Head of caudate nucleus (tissue), 42 donors: ENCODE data around the gene RIPOR2.

Source experiments
- DNase-seq, 42 donors: peaks; one replicate each; pipeline versions ENCODE4 v3.0.0 to v3.0.0-alpha.2; 2020 to 2021; ENCODE audit warnings: mixed read lengths in 7 of 42
- intact Hi-C: fragments of 100-400 bp; cut with DNase I; formaldehyde crosslinking; loops from one replicate; pipeline ENCODE4 v1.15.0; 2022

Gene RIPOR2, protein sequence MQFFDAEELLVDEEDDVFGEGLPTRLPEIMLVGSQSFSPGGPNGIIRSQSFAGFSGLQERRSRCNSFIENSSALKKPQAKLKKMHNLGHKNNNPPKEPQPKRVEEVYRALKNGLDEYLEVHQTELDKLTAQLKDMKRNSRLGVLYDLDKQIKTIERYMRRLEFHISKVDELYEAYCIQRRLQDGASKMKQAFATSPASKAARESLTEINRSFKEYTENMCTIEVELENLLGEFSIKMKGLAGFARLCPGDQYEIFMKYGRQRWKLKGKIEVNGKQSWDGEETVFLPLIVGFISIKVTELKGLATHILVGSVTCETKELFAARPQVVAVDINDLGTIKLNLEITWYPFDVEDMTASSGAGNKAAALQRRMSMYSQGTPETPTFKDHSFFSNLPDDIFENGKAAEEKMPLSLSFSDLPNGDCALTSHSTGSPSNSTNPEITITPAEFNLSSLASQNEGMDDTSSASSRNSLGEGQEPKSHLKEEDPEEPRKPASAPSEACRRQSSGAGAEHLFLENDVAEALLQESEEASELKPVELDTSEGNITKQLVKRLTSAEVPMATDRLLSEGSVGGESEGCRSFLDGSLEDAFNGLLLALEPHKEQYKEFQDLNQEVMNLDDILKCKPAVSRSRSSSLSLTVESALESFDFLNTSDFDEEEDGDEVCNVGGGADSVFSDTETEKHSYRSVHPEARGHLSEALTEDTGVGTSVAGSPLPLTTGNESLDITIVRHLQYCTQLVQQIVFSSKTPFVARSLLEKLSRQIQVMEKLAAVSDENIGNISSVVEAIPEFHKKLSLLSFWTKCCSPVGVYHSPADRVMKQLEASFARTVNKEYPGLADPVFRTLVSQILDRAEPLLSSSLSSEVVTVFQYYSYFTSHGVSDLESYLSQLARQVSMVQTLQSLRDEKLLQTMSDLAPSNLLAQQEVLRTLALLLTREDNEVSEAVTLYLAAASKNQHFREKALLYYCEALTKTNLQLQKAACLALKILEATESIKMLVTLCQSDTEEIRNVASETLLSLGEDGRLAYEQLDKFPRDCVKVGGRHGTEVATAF

DNA sequence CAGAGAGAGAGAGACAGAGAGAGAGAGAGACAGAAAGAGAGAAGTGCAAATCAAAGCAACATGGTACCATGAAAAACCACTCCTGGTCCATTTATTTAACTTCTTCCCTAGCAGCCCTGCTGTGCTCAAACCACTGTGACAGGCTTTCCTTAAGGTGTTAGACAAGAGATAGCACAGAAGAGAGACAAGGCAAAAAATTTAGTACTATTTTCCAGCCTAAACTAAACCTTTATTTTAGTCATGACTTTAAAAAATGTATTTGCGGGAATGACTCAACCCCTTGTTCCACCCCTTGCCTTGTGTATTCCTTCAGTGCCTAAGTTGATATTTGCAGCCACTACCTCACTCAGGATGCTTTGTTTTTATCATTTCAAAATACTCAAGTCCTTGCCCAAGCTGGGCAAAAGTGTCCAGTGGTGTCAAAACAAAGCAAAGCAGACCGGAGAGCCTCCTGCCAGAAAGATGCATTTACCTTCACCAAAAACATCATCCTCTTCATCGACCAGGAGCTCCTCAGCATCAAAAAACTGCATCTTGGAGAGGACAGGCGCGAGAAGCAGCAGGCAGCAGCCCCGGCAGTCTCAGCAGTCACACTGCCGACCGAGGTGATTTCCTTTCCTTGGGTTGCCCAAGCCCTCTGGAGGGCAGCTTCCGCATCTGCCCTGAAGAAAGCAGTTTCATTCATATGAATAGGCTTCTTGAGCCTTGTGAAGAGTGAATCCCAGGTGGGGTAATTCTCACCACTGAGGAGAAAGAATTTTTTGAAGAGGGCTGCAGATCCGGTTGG is at the start of gene RIPOR2:
Gene RIPOR2, minus strand, starts transcription at position 595 of the 787 bp plus-strand sequence. Its CDS starts 62 bp downstream, at position 533.
- peak in 19 of 42 donors; percentile 7 to 51 (median 23) for DNase-seq
- intact Hi-C loops, result no loop called here

DNA sequence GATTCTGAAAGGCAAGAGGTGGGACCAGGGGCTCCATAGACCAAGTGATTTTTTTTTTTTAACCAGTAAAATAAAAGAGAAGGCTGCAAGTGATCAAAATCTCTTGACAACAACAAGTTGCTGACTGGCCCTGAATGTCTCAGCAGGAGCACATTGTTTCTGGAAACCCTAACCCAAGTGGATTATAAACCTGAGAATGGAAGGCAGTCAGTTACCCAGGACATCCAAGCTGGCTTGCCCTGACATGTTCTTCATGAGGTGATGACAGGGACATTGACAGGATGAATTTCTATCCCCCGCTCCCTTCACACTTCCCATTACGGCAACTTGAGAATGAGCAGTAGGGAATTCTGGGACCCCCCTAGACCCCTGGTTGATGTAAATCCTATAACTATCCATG is 49.6 kb upstream of the RIPOR2 start:
- intact Hi-C loops, result no loop called here
- peak in 1 of 42 donors; percentile 12 for DNase-seq

DNA sequence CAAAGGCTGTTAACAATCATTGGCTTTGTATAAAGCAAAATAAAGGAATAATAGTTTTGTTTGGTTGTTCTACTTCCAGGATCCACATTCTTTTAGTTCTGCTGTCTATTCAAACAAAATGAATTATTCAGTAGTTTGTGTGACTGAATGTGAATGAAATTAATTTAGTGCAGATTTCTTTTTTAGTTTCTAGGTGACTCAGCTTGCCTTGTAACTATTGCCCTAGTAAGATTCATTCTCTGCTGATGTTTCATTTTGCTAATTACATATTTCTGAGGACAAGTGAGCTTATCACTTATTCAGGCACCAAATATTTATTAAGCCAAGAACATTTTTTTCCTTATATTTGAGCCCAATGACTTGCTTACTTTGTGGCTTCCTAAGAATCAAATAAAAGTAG is 46.5 kb upstream of the RIPOR2 start:
- DNase-seq, result no peak
- intact Hi-C loops, result no loop called here

DNA sequence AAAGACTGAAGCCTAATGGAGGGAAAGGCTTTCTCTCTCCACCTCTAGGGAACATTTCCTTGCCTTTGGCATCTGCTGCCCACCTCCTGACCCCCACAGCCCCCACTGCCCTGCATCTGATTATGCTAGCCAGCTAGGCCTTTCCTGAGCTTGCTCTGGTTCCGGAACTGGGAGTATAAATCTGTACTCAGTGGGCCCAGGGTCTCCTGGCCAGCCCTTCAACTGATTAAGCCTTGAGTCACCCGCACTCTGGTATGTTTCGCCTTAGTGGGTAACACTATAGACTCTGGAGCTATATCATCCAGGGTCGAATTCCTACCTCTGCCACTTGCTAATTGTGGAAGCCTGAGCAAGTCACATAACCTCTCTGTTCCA is 45.6 kb upstream of the RIPOR2 start:
- DNase-seq, result peak in 1 of 42 donors; percentile 32
- intact Hi-C loops, result no loop called here

DNA sequence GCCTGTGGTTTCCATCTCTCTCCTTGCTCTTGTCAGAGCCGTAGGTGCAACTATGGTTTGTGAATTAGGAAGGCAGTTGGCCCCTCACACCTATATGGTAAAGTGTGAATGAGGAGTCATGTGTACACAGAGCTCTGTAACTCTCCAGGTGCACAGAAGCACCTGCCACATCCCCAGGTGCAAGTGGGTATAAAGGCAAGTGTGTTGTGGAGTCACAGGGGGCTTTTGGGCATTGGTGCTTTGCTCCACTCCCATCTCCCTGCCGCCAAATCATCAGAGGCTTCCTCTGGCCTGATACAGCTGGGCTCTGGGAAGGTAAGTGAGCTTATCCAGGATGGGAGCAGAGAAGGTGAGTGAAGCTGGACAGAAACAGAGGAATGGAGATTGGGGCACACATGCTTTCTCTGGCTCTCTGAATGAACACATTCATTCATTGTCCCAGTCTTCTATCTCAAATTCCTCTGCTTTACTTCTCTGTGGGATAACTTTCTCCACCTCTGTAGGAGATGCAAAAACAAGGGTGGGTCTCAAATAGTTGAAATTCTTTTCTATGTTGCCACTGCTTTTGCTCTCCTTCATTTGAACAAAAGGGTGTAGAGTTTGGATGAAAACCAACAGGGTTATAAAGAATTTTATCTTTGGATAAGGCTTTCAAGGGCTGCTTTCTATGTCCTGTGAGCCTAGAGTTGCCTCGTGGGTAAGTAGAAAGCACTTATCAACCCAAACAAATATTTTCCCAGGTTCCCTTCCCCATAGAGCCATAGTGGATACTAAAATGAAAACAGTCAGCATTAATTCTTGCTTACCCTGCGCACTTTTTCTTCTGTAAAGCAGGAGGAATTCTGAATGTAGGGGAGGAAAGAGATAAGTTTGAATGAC is 45.0 kb upstream of the RIPOR2 start:
- peak in 1 of 42 donors; percentile 16 for DNase-seq
- intact Hi-C loops, result no loop called here

DNA sequence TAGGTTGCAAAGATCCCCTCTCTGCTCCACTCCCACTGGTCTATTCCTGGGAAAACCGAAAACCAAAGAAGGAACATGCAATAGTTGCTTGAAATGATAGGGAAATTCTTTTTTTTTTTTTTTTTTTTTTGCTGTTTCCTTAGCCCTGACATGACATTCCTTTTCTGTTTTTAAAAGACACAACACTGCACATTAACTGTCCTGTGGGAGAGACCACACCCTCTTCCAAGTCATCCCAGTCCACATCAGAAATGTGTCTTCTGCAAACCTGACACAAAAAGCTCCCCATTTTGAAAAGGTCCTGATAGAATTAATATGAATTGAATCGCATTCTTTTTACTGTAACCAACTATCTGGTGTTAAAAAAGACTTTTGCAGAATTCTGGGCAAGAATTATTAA is 43.4 kb upstream of the RIPOR2 start:
- intact Hi-C loops, result no loop called here
- DNase-seq, result no peak

DNA sequence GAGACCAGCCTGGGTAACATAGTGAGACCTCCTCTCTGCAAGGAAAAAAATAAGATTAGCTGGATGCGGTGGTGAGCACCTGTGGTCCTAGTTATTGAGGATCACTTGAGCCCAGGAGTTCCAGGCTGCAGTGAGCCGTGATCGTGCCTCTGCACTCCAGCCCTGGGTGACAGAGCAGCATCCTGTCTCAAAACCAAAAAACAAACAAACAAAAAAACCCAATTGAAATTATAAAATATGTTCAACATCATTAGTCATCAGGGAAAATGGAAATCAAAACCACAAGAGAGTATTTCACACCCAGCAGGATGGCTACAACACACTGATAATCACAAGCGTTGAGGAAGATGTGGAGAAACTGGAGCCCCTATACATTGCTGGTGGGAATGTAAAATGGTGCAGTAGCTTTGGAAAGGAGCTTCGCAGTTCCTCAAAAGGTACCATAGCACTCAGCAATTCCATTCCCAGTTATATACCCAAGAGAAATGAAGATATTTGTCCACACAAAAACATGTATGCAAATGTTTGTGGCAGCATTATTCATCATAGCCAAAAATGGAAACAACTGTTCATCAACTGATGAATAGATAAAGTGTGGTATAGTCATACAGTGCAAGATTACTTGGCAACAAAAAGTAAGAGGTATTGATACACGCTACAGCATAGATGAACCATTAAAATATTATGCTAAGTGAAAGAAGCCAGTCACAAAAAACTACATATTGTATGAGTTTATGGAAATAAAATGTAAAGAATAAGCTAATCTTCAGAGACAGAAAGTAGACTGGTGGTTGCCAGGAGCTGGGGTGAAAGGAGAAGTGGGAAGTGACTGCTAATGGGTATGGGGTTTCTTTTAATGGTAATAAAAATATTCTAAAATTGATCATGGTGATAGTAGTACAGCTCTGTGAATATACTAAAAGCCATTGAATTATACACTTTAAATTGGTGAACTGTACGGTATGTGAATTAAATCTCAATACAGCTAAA is 38.7 kb upstream of the RIPOR2 start:
- peak in 1 of 42 donors; percentile 3 for DNase-seq
- intact Hi-C loops, result no loop called here

DNA sequence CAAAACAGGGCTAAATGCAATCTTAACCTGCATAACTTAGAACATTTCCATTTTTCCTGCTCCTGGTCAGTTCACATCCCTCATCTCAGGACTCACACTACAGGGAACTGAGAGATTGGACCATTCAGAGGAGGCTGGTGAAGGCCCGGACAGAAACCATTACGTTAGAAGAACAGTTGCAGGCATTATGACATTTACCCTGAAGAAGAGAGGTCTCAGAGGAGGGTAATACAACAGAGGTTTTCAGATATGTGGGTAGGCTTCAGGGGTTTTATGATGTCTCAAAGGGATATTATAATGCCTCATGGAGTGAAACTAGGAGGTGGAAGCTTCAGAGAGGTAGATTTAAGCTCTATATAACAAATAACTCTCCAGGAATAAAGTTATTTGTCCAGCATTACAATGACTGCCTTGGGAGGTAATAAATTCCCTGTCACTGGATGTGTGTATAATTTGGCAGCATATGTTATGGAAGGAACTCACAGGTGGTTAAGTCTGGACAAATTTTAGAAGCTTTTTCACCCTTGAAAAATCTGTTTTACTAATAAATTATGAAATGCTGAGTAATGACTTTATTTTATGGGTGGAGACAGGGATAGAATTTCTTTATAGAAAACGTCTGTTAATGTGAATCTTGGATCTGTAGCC is 36.7 kb upstream of the RIPOR2 start:
- no peak for DNase-seq
- intact Hi-C loops, result no loop called here

DNA sequence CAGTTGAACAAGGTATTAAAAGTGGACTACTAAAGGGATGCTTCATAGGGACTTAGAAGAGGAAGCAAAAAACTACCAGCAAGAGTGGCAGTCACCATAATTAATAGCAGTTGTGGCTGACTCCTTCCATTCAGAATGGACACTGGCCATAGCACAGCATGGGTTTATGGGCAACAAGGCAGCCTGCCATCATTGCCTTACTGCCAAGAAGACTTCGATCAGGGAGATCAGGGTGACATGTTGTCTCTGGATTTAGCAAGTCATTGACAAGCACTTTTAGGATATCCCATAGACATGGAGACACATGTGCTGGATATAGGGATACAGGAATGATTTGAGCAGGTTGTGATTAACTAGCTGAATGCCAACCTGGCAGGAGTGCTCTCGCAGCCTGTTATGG is 35.3 kb upstream of the RIPOR2 start:
- intact Hi-C loops, result no loop called here
- DNase-seq, result peak in 1 of 42 donors; percentile 4

DNA sequence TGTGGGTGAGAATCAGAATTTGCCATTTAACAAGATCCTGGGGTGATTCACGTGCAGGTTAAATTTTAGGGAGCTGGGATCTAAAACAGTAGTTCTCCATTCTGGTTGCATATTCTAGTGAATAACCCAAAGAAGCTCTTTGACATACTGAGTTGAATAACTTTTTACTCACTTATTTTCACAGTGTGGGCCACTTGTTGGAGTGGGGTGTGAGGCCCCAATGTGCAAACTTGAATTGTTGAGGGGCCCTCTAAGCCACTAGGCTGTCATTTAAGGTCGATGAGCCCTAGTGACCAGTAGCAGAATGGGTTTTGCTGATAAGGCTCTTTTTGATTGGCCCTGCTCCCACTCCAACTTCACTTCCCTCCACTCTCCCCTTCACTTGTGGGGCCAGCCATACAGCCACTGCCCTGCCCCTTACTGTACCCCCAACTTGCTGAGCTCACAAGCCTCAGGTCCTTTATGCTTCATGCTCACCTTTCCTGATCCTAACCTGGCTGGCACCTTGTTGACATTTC is 33.6 kb upstream of the RIPOR2 start:
- intact Hi-C loops, result no loop called here
- DNase-seq, result peak in 1 of 42 donors; percentile 33

DNA sequence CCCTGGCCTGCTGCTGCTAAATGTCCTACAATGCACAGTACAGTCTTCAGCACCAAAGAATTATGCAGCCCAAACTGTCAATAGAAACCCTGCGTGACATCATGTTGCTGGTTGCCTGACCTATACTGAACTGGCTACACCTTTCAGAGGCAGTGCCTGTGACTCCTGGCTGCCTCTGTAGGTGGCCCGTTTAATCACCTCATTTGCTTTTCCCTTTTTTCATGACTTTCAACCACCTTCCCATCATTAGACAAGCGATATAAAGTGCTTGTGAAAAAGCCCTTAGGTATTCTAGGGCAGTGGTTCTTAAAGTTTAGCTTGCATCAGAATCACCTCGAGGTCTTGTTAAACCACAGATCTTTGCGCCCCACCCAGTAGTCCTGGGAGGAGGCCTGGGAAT is 33.0 kb upstream of the RIPOR2 start:
- peak in 1 of 42 donors; percentile 10 for DNase-seq
- intact Hi-C loops, result no loop called here

DNA sequence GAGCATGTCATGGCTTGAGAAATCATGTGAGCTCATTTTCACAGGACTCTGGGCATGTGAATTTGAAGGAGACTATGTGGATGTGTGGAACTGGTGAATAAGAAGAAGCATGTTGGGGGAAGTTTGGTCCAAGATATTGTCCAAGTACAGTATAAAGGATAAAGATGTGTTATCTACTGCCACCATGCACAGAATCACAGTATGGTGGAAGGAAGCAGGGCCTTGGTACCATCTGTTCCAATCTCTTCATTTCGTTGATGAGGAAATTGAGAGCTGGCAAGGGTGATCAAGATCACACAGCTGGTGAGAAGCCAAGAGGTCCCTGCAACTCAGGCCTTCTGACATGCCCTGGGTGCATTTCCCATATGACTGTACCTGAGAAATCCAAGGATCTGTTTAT is 31.5 kb upstream of the RIPOR2 start:
- intact Hi-C loops, result no loop called here
- peak in 1 of 42 donors; percentile 9 for DNase-seq

DNA sequence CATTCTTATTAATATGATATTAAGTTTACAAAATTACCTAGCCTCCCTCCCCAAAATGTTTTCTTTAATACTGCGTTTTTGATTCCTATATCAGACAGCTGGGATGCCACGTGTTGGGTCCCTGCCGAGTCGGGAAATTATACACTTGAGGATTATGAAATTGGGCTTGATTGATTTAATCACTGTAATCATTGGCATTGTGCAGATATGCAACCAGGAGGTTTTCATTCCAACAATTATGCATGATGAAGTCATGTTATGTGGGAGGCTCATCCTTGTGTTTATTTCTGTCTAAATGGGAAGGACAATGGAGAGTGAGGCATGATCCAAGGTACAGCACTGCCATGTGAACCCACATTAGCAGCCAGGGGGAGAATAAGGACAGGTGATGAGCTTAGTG is 30.6 kb upstream of the RIPOR2 start:
- intact Hi-C loops, result no loop called here
- peak in 2 of 42 donors; percentile 3 to 20 for DNase-seq

DNA sequence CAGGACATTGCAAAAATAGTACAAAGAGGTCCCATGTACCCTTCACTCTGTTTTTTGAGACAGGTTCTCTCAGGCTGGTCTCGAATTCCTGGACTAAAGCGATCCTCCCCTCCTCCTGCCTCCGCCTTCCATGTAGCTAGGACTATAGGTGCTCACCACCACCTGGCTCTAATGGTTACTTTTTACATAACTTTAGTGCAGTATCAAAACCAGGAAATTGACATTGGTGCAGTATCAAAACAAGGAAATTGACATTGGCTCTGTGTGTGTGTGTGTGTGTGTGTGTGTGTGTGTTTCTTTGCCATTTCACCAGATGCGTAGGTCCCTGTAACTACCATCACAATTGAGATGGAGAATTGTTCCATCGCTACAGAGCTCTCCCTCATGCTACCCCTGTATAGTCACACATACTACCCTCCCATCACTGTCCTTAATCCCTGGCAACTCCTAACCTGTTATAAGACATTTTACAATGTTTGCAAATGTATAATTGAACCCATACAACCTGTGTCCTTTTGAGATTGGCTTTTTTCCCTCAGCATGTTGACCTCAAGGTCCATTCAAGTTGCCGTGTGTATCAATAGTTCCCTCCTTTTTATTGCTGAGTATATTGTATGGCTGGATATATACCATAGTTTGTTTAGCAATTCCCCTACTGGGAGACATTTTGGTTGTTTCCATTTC is 28.3 kb upstream of the RIPOR2 start:
- DNase-seq, result no peak
- intact Hi-C loops, result no loop called here

DNA sequence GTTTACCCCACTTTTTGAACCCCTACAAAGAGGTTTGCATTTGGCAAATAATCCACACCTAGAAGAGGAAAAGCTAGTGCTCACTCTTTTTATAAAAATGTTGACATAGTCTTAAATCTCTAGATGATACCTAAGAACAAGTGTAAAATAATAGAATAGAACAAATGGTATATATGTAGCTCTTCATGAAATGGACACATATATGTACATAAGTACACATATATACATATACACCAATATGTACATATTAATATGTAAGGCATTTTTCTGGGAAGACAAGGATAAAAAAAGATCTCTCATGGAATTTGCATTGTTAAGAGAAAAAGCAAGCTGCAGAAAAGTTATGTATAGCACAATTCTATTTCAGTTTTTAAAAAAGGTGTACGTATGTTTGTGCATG is 27.6 kb upstream of the RIPOR2 start:
- DNase-seq, result no peak
- intact Hi-C loops, result no loop called here

DNA sequence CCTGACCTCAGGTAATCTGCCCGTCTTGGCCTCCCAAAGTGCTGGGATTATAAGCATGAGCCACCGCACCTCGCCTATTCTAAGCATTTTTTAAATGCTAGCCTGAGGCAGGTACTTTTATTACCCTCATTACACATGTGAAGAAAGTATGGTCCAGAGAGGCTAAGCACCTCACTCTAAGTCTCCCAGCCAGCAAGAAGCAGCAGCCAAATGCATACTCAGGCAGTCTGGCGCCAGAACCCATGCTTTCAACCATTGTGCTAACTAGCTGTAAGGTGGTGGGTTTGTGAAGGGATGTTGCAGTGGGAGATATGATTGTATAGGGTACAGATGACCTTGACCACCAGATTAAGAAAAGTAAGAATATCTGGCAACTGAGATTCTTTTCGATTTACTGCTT is 26.1 kb upstream of the RIPOR2 start:
- no peak for DNase-seq
- intact Hi-C loops, result no loop called here
